RKO (cell line): ENCODE results near the gene PTCH2.

ENCODE experiments used
- DNase-seq: peaks from one replicate; pipeline ENCODE4 v3.0.0-alpha.2; 2016; ENCODE audit warnings: low spot score

Gene PTCH2

GRCh38 chr1:44778705-44779576, 64.1 kb downstream of the PTCH2 start:
- no peak for DNase-seq

GRCh38 chr1:44777969-44778635, 65.0 kb downstream of the PTCH2 start:
- DNase-seq: no peak

DNA sequence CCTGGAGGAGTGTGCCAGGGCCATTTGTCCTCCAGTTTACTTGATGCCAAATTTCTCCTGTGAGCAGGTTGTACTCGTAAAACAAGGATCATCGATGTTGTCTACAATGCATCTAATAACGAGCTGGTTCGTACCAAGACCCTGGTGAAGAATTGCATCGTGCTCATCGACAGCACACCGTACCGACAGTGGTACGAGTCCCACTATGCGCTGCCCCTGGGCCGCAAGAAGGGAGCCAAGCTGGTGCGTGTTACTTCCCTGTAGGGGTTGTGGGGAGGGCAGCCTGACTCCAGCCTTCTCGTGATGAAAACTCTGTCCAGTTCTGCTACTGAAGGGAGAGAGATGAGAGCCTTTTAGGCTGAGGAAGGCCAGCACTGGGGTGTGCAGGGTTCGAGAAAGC, 65.5 kb downstream of the PTCH2 start:
- peak; percentile 90 for DNase-seq

DNA sequence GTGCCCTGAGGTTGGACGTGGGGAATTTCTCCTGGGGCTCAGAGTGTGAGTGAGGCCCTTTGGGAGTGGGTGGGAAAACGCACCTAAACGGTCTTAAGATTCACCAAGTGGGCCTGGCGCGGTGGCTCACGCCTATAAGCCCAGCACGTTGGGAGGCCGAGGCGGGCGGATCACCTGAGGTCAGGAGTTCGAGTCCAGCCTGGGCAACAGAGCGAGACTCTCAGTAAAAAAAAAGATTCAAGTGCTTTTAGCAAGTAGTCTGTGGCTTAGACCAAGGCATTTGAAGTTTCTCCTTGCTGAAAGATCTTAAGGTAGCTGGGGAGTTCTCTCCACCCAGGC, 66.4 kb downstream of the PTCH2 start:
- no peak for DNase-seq

GRCh38 chr1:44775930-44776729, 66.9 kb downstream of the PTCH2 start:
- peak; percentile 46 for DNase-seq

DNA sequence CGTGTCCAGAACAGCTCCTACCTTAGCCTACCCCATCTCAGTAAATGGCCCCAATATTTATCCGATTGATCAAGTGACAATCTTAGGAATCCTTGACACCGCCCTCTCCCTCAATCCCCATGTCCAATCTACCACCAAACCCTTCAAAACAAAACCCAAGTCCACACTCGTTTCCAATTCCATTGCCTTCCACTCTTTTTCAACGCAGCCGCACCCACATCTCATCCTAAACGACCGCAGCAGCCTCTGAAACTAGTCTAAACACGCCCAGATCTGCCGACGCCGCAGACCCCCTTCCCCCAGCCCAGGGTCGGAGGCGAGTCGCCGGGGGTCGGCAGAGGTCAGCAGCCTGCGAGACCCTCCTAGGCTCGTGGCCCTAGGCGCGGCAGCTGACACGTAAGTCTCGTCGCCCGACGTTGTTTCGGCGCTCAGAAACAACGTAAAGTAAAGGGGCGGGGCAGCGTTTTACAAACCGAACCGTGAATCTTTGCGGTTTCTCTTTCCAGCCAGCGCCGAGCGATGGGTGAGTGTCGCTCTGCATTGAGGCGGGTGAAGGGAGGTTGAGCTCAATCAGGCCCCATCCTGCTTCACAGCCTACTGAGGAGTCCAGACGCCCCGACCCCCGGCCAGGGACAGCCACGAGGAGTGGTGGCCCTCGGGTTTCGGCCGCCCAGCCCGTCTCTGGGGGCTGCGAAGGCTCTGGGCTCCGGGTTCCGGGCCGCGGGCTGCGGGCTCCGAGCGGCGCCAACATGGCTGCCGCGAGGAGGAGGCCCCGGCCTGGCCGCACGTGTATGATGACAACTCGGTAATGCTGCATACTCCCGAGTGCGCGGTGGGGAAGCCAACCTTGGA, 67.7 kb downstream of the PTCH2 start, which contains the start of gene RPS8:
TSS of gene RPS8 (plus strand) at position 463 of the 852 bp plus-strand sequence. CDS start at position 520, 57 bp downstream.
- peak; percentile 94 for DNase-seq
